ENCODE data around the gene GPN1.

- TF ChIP-seq CTCF (IDR thresholded peaks at IDR 0.05), result no peak
- TF ChIP-seq EP300 (IDR thresholded peaks at IDR 0.05), result no peak
- no peak for TF ChIP-seq POLR2A (IDR thresholded peaks at IDR 0.05; ENCODE audit: low read length)
- no peak for TF ChIP-seq E2F6 (IDR thresholded peaks at IDR 0.05; ENCODE audit: borderline replicate concordance, low read depth)
- no peak for TF ChIP-seq CBX8 (IDR thresholded peaks at IDR 0.05)
- no peak for TF ChIP-seq USF2 (IDR thresholded peaks at IDR 0.05)
- no peak for TF ChIP-seq ESRRA (IDR thresholded peaks at IDR 0.05; ENCODE audit: borderline replicate concordance, low read length)
These were observed 46.6 kb upstream of the GPN1 start for GRCh38 chr2:27582129-27582694.

Measured in A549 (cell line).